ENCODE measurements around the gene INPP4A. TPM values are rescaled to one million over a fixed set of nuclear protein-coding genes. Genes with fewer than 3 reads are reported as not detected.

INPP4A gene
- total and polyA plus RNA-seq, 10 of the 15 experiments (the other 5 are each of a cell fraction or from before 2014, with no cell fraction given) = 4.7 to 62.3 (median 36.9) TPM

DNA sequence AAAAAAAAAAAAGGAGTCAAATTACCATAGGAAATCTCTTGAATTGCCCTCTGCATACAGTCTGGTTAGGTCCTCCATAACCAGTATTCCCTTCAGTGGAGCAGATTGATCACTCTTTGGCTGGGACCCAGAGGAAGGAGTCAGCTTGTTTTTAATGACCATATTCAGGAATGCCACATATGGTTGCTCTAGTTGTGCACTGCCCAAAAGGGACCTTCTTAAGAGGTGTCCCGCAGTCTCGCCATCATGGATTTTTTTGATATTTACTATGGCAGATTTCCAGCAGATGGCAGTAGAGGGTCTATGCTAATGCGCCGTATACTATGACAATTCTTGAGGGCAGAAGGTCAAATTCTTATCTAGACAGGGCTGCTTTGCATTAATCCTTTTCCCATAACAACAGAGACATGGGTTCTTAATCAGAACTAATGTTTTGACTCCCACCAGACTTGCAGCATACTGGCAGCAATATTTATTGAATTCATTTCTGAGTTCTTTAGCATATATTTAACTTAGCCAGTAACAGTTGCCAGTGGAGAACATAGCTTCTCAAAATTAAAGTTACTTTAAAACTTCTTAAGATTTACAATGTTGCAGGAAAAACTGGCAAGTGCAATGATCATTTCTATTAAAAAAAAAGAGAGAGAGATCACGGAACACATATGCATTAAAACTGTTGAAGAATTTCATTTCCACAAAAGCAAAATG, 31.8 kb upstream of the INPP4A start (continued):
- TF ChIP-seq, protein P1, sequence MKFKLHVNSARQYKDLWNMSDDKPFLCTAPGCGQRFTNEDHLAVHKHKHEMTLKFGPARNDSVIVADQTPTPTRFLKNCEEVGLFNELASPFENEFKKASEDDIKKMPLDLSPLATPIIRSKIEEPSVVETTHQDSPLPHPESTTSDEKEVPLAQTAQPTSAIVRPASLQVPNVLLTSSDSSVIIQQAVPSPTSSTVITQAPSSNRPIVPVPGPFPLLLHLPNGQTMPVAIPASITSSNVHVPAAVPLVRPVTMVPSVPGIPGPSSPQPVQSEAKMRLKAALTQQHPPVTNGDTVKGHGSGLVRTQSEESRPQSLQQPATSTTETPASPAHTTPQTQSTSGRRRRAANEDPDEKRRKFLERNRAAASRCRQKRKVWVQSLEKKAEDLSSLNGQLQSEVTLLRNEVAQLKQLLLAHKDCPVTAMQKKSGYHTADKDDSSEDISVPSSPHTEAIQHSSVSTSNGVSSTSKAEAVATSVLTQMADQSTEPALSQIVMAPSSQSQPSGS (IDR thresholded peaks at IDR 0.05; ENCODE audit: low read length) = 0 out of 2 replicates have a peak, but pooled peaks have one; percentile 33
- TF ChIP-seq EP300 (IDR thresholded peaks at IDR 0.05; ENCODE audit: borderline replicate concordance in 1 of 2, control insufficient read depth in 1 of 2, low read depth in 2 of 2, low read length in 2 of 2) (no peak), ZNF384 (IDR thresholded peaks at IDR 0.05; ENCODE audit: borderline replicate concordance, low read depth, low read length) (peak; percentile 26; the same call in 1 of the 2 replicates), DPF2 (IDR thresholded peaks at IDR 0.05) (no peak), FOXM1 (IDR thresholded peaks at IDR 0.05; ENCODE audit: low read depth, low read length) (0 out of 2 replicates have a peak, but pooled peaks have one; percentile 19), HCFC1 (IDR thresholded peaks at IDR 0.05; ENCODE audit: low read length) (no peak), POLR2AphosphoS5 (IDR thresholded peaks at IDR 0.05; ENCODE audit: low read length) (no peak), WRNIP1 (IDR thresholded peaks at IDR 0.05; ENCODE audit: borderline replicate concordance, low read depth, low read length) (no peak), TBL1XR1 (IDR thresholded peaks at IDR 0.05; ENCODE audit: low read depth, low read length) (no peak), SMARCA5 (IDR thresholded peaks at IDR 0.05) (peak; percentile 89), POLR2A (IDR thresholded peaks at IDR 0.05; ENCODE audit: low read depth, low read length) (no peak), RFX5 (IDR thresholded peaks at IDR 0.05; ENCODE audit: low read depth, low read length) (no peak), JUND (IDR thresholded peaks at IDR 0.05; ENCODE audit: low read depth, low read length) (no peak), HDAC6 (IDR thresholded peaks at IDR 0.05; ENCODE audit: unreplicated experiment) (no peak), IKZF1 (conservative IDR thresholded peaks at IDR 0.05) (no peak)
- TF ChIP-seq, protein P2, sequence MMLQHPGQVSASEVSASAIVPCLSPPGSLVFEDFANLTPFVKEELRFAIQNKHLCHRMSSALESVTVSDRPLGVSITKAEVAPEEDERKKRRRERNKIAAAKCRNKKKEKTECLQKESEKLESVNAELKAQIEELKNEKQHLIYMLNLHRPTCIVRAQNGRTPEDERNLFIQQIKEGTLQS (IDR thresholded peaks at IDR 0.05; ENCODE audit: borderline replicate concordance, extremely low read depth, low read depth, low read length) = no peak
- TF ChIP-seq, protein P3, sequence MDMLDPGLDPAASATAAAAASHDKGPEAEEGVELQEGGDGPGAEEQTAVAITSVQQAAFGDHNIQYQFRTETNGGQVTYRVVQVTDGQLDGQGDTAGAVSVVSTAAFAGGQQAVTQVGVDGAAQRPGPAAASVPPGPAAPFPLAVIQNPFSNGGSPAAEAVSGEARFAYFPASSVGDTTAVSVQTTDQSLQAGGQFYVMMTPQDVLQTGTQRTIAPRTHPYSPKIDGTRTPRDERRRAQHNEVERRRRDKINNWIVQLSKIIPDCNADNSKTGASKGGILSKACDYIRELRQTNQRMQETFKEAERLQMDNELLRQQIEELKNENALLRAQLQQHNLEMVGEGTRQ (IDR thresholded peaks at IDR 0.05; ENCODE audit: borderline replicate concordance, low read depth, low read length) = no peak
- TF ChIP-seq, protein P4, sequence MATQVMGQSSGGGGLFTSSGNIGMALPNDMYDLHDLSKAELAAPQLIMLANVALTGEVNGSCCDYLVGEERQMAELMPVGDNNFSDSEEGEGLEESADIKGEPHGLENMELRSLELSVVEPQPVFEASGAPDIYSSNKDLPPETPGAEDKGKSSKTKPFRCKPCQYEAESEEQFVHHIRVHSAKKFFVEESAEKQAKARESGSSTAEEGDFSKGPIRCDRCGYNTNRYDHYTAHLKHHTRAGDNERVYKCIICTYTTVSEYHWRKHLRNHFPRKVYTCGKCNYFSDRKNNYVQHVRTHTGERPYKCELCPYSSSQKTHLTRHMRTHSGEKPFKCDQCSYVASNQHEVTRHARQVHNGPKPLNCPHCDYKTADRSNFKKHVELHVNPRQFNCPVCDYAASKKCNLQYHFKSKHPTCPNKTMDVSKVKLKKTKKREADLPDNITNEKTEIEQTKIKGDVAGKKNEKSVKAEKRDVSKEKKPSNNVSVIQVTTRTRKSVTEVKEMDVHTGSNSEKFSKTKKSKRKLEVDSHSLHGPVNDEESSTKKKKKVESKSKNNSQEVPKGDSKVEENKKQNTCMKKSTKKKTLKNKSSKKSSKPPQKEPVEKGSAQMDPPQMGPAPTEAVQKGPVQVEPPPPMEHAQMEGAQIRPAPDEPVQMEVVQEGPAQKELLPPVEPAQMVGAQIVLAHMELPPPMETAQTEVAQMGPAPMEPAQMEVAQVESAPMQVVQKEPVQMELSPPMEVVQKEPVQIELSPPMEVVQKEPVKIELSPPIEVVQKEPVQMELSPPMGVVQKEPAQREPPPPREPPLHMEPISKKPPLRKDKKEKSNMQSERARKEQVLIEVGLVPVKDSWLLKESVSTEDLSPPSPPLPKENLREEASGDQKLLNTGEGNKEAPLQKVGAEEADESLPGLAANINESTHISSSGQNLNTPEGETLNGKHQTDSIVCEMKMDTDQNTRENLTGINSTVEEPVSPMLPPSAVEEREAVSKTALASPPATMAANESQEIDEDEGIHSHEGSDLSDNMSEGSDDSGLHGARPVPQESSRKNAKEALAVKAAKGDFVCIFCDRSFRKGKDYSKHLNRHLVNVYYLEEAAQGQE (IDR thresholded peaks at IDR 0.05; ENCODE audit: low read depth, low read length) = no peak
- TF ChIP-seq, protein P5, sequence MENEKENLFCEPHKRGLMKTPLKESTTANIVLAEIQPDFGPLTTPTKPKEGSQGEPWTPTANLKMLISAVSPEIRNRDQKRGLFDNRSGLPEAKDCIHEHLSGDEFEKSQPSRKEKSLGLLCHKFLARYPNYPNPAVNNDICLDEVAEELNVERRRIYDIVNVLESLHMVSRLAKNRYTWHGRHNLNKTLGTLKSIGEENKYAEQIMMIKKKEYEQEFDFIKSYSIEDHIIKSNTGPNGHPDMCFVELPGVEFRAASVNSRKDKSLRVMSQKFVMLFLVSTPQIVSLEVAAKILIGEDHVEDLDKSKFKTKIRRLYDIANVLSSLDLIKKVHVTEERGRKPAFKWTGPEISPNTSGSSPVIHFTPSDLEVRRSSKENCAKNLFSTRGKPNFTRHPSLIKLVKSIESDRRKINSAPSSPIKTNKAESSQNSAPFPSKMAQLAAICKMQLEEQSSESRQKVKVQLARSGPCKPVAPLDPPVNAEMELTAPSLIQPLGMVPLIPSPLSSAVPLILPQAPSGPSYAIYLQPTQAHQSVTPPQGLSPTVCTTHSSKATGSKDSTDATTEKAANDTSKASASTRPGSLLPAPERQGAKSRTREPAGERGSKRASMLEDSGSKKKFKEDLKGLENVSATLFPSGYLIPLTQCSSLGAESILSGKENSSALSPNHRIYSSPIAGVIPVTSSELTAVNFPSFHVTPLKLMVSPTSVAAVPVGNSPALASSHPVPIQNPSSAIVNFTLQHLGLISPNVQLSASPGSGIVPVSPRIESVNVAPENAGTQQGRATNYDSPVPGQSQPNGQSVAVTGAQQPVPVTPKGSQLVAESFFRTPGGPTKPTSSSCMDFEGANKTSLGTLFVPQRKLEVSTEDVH (IDR thresholded peaks at IDR 0.05; ENCODE audit: low read depth, partially characterized antibody) = no peak
- TF ChIP-seq, protein P6, sequence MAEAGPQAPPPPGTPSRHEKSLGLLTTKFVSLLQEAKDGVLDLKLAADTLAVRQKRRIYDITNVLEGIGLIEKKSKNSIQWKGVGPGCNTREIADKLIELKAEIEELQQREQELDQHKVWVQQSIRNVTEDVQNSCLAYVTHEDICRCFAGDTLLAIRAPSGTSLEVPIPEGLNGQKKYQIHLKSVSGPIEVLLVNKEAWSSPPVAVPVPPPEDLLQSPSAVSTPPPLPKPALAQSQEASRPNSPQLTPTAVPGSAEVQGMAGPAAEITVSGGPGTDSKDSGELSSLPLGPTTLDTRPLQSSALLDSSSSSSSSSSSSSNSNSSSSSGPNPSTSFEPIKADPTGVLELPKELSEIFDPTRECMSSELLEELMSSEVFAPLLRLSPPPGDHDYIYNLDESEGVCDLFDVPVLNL (IDR thresholded peaks at IDR 0.05; ENCODE audit: low read depth, low read length) = no peak

All from GM12878 (cell line).